ENCODE data around the gene KCNK7. TPM values are rescaled to one million over a fixed set of nuclear protein-coding genes. Genes with fewer than 3 reads are reported as not detected.

KCNK7 gene
- total and polyA plus RNA-seq, 2 experiments from 2014 or later = 0.60 TPM; not detected in 1

- Histone ChIP-seq H3F3A (replicated peaks; ENCODE audit: low read depth) (peaks cover 17% of the 10 kb centered on the region), H3K36me3 (ENCODE audit: insufficient read depth) (no peaks in the 10 kb centered on the region), H4K20me1 (replicated peaks; ENCODE audit: insufficient read depth) (peaks cover 4% of the 10 kb centered on the region; the same call in 1 of the 2 replicates), H3K9me2 (ENCODE audit: insufficient read depth) (no peaks in the 10 kb centered on the region), H2AFZ (no peak overlapping the region), H3K4me2 (no peak overlapping the region), H3K79me2 (replicated peaks; ENCODE audit: insufficient read depth) (no peaks in the 10 kb centered on the region), H3K27ac (ENCODE audit: low read depth) (no peak overlapping the region), H3K4me3 (no peak overlapping the region), H3K4me1 (ENCODE audit: insufficient read depth) (peaks cover 11% of the 10 kb centered on the region), H3K27me3 (ENCODE audit: insufficient read depth) (peaks cover 56% of the 10 kb centered on the region)
- no peak for TF ChIP-seq ZNF114 (CRISPR knock-in tag; IDR thresholded peaks at IDR 0.05)
- TF ChIP-seq CTCF (conservative IDR thresholded peaks at IDR 0.05; ENCODE audit: low read depth in 2 of 2) = no peak
- no peak for TF ChIP-seq ZNF331 (CRISPR knock-in tag; IDR thresholded peaks at IDR 0.05; ENCODE audit: low read depth)
- no peak for TF ChIP-seq JUNB (IDR thresholded peaks at IDR 0.05; ENCODE audit: unreplicated experiment)
- no peak for TF ChIP-seq REST (IDR thresholded peaks at IDR 0.05; ENCODE audit: unreplicated experiment)
- TF ChIP-seq STAT1 (IDR thresholded peaks at IDR 0.05; ENCODE audit: unreplicated experiment) = no peak
- no peak for TF ChIP-seq CREB1 (CRISPR knock-in tag; IDR thresholded peaks at IDR 0.05; ENCODE audit: low read depth)
- no peak for TF ChIP-seq POLR2AphosphoS5 (IDR thresholded peaks at IDR 0.05; ENCODE audit: low read depth)
- TF ChIP-seq, protein P1, sequence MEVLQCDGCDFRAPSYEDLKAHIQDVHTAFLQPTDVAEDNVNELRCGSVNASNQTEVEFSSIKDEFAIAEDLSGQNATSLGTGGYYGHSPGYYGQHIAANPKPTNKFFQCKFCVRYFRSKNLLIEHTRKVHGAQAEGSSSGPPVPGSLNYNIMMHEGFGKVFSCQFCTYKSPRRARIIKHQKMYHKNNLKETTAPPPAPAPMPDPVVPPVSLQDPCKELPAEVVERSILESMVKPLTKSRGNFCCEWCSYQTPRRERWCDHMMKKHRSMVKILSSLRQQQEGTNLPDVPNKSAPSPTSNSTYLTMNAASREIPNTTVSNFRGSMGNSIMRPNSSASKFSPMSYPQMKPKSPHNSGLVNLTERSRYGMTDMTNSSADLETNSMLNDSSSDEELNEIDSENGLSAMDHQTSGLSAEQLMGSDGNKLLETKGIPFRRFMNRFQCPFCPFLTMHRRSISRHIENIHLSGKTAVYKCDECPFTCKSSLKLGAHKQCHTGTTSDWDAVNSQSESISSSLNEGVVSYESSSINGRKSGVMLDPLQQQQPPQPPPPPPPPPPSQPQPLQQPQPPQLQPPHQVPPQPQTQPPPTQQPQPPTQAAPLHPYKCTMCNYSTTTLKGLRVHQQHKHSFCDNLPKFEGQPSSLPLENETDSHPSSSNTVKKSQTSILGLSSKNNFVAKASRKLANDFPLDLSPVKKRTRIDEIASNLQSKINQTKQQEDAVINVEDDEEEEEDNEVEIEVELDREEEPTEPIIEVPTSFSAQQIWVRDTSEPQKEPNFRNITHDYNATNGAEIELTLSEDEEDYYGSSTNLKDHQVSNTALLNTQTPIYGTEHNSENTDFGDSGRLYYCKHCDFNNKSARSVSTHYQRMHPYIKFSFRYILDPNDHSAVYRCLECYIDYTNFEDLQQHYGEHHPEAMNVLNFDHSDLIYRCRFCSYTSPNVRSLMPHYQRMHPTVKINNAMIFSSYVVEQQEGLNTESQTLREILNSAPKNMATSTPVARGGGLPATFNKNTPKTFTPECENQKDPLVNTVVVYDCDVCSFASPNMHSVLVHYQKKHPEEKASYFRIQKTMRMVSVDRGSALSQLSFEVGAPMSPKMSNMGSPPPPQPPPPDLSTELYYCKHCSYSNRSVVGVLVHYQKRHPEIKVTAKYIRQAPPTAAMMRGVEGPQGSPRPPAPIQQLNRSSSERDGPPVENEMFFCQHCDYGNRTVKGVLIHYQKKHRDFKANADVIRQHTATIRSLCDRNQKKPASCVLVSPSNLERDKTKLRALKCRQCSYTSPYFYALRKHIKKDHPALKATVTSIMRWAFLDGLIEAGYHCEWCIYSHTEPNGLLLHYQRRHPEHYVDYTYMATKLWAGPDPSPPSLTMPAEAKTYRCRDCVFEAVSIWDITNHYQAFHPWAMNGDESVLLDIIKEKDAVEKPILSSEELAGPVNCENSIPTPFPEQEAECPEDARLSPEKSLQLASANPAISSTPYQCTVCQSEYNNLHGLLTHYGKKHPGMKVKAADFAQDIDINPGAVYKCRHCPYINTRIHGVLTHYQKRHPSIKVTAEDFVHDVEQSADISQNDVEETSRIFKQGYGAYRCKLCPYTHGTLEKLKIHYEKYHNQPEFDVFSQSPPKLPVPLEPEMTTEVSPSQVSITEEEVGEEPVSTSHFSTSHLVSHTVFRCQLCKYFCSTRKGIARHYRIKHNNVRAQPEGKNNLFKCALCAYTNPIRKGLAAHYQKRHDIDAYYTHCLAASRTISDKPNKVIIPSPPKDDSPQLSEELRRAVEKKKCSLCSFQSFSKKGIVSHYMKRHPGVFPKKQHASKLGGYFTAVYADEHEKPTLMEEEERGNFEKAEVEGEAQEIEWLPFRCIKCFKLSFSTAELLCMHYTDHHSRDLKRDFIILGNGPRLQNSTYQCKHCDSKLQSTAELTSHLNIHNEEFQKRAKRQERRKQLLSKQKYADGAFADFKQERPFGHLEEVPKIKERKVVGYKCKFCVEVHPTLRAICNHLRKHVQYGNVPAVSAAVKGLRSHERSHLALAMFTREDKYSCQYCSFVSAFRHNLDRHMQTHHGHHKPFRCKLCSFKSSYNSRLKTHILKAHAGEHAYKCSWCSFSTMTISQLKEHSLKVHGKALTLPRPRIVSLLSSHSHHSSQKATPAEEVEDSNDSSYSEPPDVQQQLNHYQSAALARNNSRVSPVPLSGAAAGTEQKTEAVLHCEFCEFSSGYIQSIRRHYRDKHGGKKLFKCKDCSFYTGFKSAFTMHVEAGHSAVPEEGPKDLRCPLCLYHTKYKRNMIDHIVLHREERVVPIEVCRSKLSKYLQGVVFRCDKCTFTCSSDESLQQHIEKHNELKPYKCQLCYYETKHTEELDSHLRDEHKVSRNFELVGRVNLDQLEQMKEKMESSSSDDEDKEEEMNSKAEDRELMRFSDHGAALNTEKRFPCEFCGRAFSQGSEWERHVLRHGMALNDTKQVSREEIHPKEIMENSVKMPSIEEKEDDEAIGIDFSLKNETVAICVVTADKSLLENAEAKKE (CRISPR knock-in tag; IDR thresholded peaks at IDR 0.05) = no peak
- TF ChIP-seq NANOG (IDR thresholded peaks at IDR 0.05; ENCODE audit: borderline replicate concordance) = no peak
- no peak for TF ChIP-seq EZH2phosphoT487 (IDR thresholded peaks at IDR 0.05; ENCODE audit: unreplicated experiment)
- no peak for TF ChIP-seq EZH2 (IDR thresholded peaks at IDR 0.05; ENCODE audit: low read depth, unreplicated experiment)
- TF ChIP-seq, protein P2, sequence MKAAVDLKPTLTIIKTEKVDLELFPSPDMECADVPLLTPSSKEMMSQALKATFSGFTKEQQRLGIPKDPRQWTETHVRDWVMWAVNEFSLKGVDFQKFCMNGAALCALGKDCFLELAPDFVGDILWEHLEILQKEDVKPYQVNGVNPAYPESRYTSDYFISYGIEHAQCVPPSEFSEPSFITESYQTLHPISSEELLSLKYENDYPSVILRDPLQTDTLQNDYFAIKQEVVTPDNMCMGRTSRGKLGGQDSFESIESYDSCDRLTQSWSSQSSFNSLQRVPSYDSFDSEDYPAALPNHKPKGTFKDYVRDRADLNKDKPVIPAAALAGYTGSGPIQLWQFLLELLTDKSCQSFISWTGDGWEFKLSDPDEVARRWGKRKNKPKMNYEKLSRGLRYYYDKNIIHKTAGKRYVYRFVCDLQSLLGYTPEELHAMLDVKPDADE (IDR thresholded peaks at IDR 0.05) = no peak
- DNase-seq (ENCODE audit: low spot score) (no peak), ATAC-seq (no peak)
- H3K27me3 Mint-ChIP-seq (ENCODE audit: insufficient read depth, low read depth, poor library complexity) = peaks cover 55% of the 10 kb centered on the region
- H3K9me3 Mint-ChIP-seq = no peaks in the 10 kb centered on the region
- peaks cover 3% of the 10 kb centered on the region; the same call in 2 of the 3 replicates for H3K36me3 Mint-ChIP-seq (ENCODE audit: low read depth)
- H3K4me1 Mint-ChIP-seq = peaks cover 22% of the 10 kb centered on the region
- no peak overlapping the region; the same call in 2 of the 3 replicates for H3K4me3 Mint-ChIP-seq
- H3K27ac Mint-ChIP-seq = no peak overlapping the region
Measured at GRCh38 chr11:65578667-65579066, 16.9 kb downstream of the KCNK7 start.

Data from GM23338 (cell line).